Measurements from ENCODE around the gene GTF2H4.

GRCh38 chr6:30871592-30872183, 36.3 kb upstream of the GTF2H4 start:
- TF ChIP-seq CTCF (conservative IDR thresholded peaks at IDR 0.05) = no peak
- TF ChIP-seq EZH2 (IDR thresholded peaks at IDR 0.05; ENCODE audit: low read depth) = no peak

All from PC-9 (cell line).